CD14-positive monocyte (primary cell): ENCODE measurements around the gene CARD11. TPM values are rescaled to one million over a fixed set of nuclear protein-coding genes. Genes with fewer than 3 reads are reported as not detected.

Experiments used
- DNase-seq, 3 donors: peaks; one replicate each; pipeline ENCODE4 v3.0.0-alpha.2; 2011 to 2022
- H2AFZ ChIP-seq: 2 replicates; pipeline ENCODE4 v1.6.0; 2012; ENCODE audit warnings: mild to moderate bottlenecking, low read depth, low read length, inconsistent platforms; ENCODE audit not compliant: insufficient read depth, poor library complexity, severe bottlenecking
- H3K27ac ChIP-seq, 2 donors: 1 replicate in 1 of 2; 2 replicates in 1 of 2; pipeline ENCODE4 v1.5.1; 2012 to 2013; ENCODE audit warnings: low read length in 2 of 2, control low read depth in 1 of 2, inconsistent platforms in 1 of 2, low read depth in 1 of 2, mild to moderate bottlenecking in 1 of 2
- H3K27me3 ChIP-seq, 2 donors: one replicate each; pipeline versions ENCODE4 v1.6.0 to v1.6.1; 2011 to 2013; ENCODE audit warnings: low read length in 2 of 2; ENCODE audit not compliant: control insufficient read depth in 2 of 2, insufficient read depth in 2 of 2
- H3K36me3 ChIP-seq, 2 donors: replicated peaks in 1 of 2; 1 replicate in 1 of 2; 2 replicates in 1 of 2; pipeline versions ENCODE4 v1.5.1 to v1.6.1; 2012 to 2013; ENCODE audit warnings: low read length in 2 of 2, control low read depth in 1 of 2, inconsistent platforms in 1 of 2, mild to moderate bottlenecking in 1 of 2; ENCODE audit not compliant: insufficient read depth in 2 of 2, control insufficient read depth in 1 of 2
- H3K4me1 ChIP-seq, 2 donors: 1 replicate in 1 of 2; 2 replicates in 1 of 2; pipeline versions ENCODE4 v1.5.1 to v1.6.1; 2012 to 2013; ENCODE audit warnings: low read length in 2 of 2, control low read depth in 1 of 2, inconsistent platforms in 1 of 2, mild to moderate bottlenecking in 1 of 2, moderate library complexity in 1 of 2; ENCODE audit not compliant: insufficient read depth in 2 of 2, control insufficient read depth in 1 of 2
- H3K4me2 ChIP-seq: replicated peaks from 2 replicates; pipeline ENCODE3; 2012; ENCODE audit warnings: low read length, moderate library complexity, mild to moderate bottlenecking; ENCODE audit not compliant: poor library complexity, severe bottlenecking; ENCODE audit errors: extremely low read depth
- H3K4me3 ChIP-seq, 3 experiments: fragments of 200-600 bp in 1 of 3; sonication (generic) in 1 of 3; replicated peaks in 1 of 3; 1 replicate in 2 of 3; 2 replicates in 1 of 3; pipeline ENCODE4 v1.5.1; 2011 to 2013; ENCODE audit warnings: low read length in 3 of 3, mild to moderate bottlenecking in 3 of 3, control low read depth in 2 of 3, low read depth in 2 of 3, inconsistent platforms in 1 of 3, moderate library complexity in 1 of 3
- H3K79me2 ChIP-seq: 2 replicates; pipeline ENCODE4 v1.6.0; 2012; ENCODE audit warnings: mild to moderate bottlenecking, control low read depth, inconsistent platforms, low read length, moderate library complexity; ENCODE audit not compliant: insufficient read depth
- H3K9ac ChIP-seq: 2 replicates; pipeline ENCODE4 v1.6.0; 2017; ENCODE audit warnings: low read length, mild to moderate bottlenecking; ENCODE audit not compliant: insufficient read depth, poor library complexity, severe bottlenecking
- H3K9me3 ChIP-seq, 2 donors: replicated peaks in 1 of 2; 1 replicate in 1 of 2; 2 replicates in 1 of 2; pipeline versions ENCODE4 v1.5.1 to v1.6.1; 2012 to 2013; ENCODE audit warnings: low read length in 2 of 2, control low read depth in 1 of 2; ENCODE audit not compliant: control insufficient read depth in 1 of 2, insufficient read depth in 1 of 2
- H4K20me1 ChIP-seq: 2 replicates; pipeline ENCODE4 v1.6.0; 2012; ENCODE audit warnings: mild to moderate bottlenecking, low read length, control low read depth, moderate library complexity; ENCODE audit not compliant: insufficient read depth
- H3K27ac Mint-ChIP-seq, 7 donors: one replicate each; pipeline ENCODE4 v1.8.0; 2020; ENCODE audit warnings: mild to moderate bottlenecking in 7 of 7, mixed read lengths in 7 of 7, moderate library complexity in 6 of 7, inconsistent platforms in 2 of 7
- H3K27me3 Mint-ChIP-seq, 3 donors: one replicate each; pipeline ENCODE4 v1.8.0; 2021 to 2022; ENCODE audit warnings: low read depth in 3 of 3, mild to moderate bottlenecking in 3 of 3, mixed read lengths in 3 of 3, moderate library complexity in 3 of 3, inconsistent platforms in 1 of 3
- H3K36me3 Mint-ChIP-seq, 2 donors: one replicate each; pipeline ENCODE4 v1.8.0; 2020; ENCODE audit warnings: mixed read lengths in 2 of 2, inconsistent platforms in 1 of 2, mild to moderate bottlenecking in 1 of 2
- H3K4me1 Mint-ChIP-seq: one replicate; pipeline ENCODE4 v1.8.0; 2020; ENCODE audit warnings: mild to moderate bottlenecking, mixed read lengths
- H3K4me3 Mint-ChIP-seq, 2 donors: one replicate each; pipeline ENCODE4 v1.8.0; 2020; ENCODE audit warnings: mild to moderate bottlenecking in 2 of 2, mixed read lengths in 2 of 2, moderate library complexity in 1 of 2
- H3K9me3 Mint-ChIP-seq, 7 donors: one replicate each; pipeline ENCODE4 v1.8.0; 2020 to 2022; ENCODE audit warnings: mixed read lengths in 7 of 7, mild to moderate bottlenecking in 6 of 7, moderate library complexity in 6 of 7, inconsistent platforms in 2 of 7
- WGBS: methylation state at CpG from one replicate; pipeline ENCODE4 v1.1.5; 2013; ENCODE audit warnings: missing lambda C conversion rate; ENCODE audit not compliant: insufficient coverage; 5-methylcytosine and 5-hydroxymethylcytosine counted together
- intact Hi-C, 2 donors: fragments of 100-400 bp; cut with micrococcal nuclease; formaldehyde crosslinking; loops; one replicate each; pipeline versions ENCODE4 v1.15.0 to v1.15.1; 2023
- polyA plus RNA-seq, 3 donors: library from polyadenylated mRNA; depleted of rRNA in 1 of 3; unstranded in 2 of 3; stranded (reverse) in 1 of 3; fragments of 300-500 nt in 2 of 3; fragments of >200 nt in 1 of 3; fragmentation: Illumina TruSeq in 2 of 3; gene quantifications; 1 replicate in 2 of 3; 2 replicates in 1 of 3; pipeline ENCODE4 v1.2.3, GENCODE V29; 2012 to 2021
- TF ChIP-seq, protein P1 (sequence below): fragments of 200-600 bp; IDR thresholded peaks from one replicate; pipeline ENCODE4 v1.8.0; 2022; ENCODE audit warnings: antibody characterized with exemption, mild to moderate bottlenecking

Gene CARD11
- polyA plus RNA-seq, 3 donors, result 0.04 to 0.17 TPM; not detected in 1

DNA sequence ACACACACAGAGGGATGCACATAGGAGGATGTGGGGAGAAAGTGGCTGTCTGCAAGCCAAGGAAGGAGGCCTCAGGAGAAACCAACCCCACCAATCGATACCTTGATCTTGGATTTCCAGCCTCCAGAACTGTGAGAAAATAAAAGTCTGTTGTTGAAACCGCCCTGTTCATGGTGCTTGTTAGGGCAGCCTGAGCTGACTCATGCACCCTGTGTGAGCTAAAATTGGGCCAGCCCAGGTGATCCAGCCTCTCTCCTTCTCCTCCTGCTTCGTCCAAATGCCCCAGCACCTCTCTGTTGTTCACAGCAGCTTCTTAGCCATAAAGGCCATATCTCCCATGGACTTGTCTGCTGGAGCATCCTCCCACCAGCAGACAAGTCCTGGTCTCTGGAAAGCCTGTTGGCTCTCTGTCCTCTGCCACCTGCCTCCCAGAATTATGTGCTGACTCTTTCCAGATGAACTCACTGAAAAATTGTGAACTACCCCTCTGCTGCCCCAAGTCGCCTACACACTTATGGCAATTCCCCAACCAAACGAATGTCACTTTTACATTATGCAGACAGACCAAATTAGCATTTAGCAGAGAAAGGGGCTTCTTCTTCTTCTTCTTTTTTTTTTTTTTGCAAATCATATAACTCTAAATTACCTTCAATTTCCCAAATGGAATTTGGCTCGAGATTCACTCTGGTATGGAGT is 30.2 kb upstream of the CARD11 start:
- 97% methylated on average over 4 of the region's 6 CpGs for whole genome bisulfite sequencing
- TF ChIP-seq, protein P1, sequence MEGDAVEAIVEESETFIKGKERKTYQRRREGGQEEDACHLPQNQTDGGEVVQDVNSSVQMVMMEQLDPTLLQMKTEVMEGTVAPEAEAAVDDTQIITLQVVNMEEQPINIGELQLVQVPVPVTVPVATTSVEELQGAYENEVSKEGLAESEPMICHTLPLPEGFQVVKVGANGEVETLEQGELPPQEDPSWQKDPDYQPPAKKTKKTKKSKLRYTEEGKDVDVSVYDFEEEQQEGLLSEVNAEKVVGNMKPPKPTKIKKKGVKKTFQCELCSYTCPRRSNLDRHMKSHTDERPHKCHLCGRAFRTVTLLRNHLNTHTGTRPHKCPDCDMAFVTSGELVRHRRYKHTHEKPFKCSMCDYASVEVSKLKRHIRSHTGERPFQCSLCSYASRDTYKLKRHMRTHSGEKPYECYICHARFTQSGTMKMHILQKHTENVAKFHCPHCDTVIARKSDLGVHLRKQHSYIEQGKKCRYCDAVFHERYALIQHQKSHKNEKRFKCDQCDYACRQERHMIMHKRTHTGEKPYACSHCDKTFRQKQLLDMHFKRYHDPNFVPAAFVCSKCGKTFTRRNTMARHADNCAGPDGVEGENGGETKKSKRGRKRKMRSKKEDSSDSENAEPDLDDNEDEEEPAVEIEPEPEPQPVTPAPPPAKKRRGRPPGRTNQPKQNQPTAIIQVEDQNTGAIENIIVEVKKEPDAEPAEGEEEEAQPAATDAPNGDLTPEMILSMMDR, result no peak
- H3K27ac Mint-ChIP-seq, result no peak overlapping the region

DNA sequence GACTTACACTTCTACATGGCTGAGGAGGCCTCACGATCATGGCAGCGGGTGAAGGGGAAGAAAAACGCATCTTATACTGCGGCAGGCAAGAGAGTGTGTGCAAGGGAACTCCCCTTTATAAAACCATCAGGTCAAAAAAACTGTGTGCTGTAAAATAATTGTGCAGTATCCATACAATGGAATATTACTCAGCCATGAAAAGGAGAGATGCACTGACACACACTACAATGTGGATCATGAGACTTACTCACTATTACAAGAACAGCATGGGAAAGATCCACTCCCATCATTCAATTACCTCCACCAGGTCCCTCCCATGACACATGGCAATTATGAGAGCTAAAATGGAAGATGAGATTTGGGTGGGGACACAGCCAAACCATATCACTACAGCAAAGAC is 27.2 kb upstream of the CARD11 start:
- intact Hi-C loops, result no loop called here
- no peak overlapping the region for H3K4me3 ChIP-seq
- DNase-seq, result no peak
- WGBS, result no CpG with 5 or more reads among the region's 4 CpGs
- no peak overlapping the region for H3K27ac ChIP-seq
- H2AFZ ChIP-seq, result no peak overlapping the region
- H3K27me3 ChIP-seq, result no peaks in the 10 kb centered on the region
- no peaks in the 10 kb centered on the region for H3K4me1 ChIP-seq
- Mint-ChIP-seq H3K36me3 (no peaks in the 10 kb centered on the region), H3K4me3 (no peak overlapping the region), H3K27me3 (peaks cover 0 to 3% (median 2%) of the 10 kb centered on the region in 3 donors), H3K9me3 (peaks cover 6 to 19% (median 13%) of the 10 kb centered on the region in 7 donors), H3K27ac (no peak overlapping the region), H3K4me1 (peaks cover 4% of the 10 kb centered on the region)
- no peaks in the 10 kb centered on the region for H3K79me2 ChIP-seq
- H3K9ac ChIP-seq, result no peak overlapping the region
- no peaks in the 10 kb centered on the region for H4K20me1 ChIP-seq
- no peak overlapping the region for H3K4me2 ChIP-seq
- no peaks in the 10 kb centered on the region for H3K36me3 ChIP-seq
- TF ChIP-seq, protein P1, result no peak
- peaks cover 5 to 9% of the 10 kb centered on the region in 2 donors for H3K9me3 ChIP-seq

More for the DNA sequence above, 30.2 kb upstream of the CARD11 start:
- no peaks in the 10 kb centered on the region for H3K79me2 ChIP-seq
- no peaks in the 10 kb centered on the region for H3K36me3 ChIP-seq
- no peak overlapping the region for H2AFZ ChIP-seq
- no peaks in the 10 kb centered on the region for H3K4me1 ChIP-seq
- Mint-ChIP-seq H3K4me3 (no peak overlapping the region), H3K36me3 (no peaks in the 10 kb centered on the region), H3K27me3 (peaks cover 0 to 3% (median 2%) of the 10 kb centered on the region in 3 donors), H3K4me1 (peaks cover under 1% of the 10 kb centered on the region), H3K9me3 (peaks cover 8 to 23% (median 14%) of the 10 kb centered on the region in 7 donors)
- H3K9ac ChIP-seq, result no peak overlapping the region
- no peak overlapping the region for H3K4me2 ChIP-seq
- H3K9me3 ChIP-seq, result peaks cover 5 to 14% of the 10 kb centered on the region in 2 donors
- no peak overlapping the region for H3K4me3 ChIP-seq
- no peaks in the 10 kb centered on the region for H4K20me1 ChIP-seq
- intact Hi-C loops, result no loop called here
- no peak for DNase-seq
- no peaks in the 10 kb centered on the region for H3K27me3 ChIP-seq
- H3K27ac ChIP-seq, result no peak overlapping the region
